Middle frontal gyrus (tissue), 1 donor: ENCODE results near the gene RARB.
A peak's percentile ranks its signal among the peaks of the same experiment; 100 is the strongest.

Source experiments
- DNase-seq: peaks from one replicate; pipeline ENCODE4 v3.0.0-alpha.2; 2015; ENCODE audit warnings: low spot score; ENCODE audit errors: extremely low spot score

Gene RARB

GRCh38 chr3:25427942-25428788 is at the start of gene RARB:
TSS of gene RARB (plus strand) at chr3:25428263. CDS start at chr3:25428732, 469 bp downstream.
- peak; percentile 56 for DNase-seq

GRCh38 chr3:25378786-25379311 is 49.2 kb upstream of the RARB start:
- no peak for DNase-seq

- DNase-seq: no peak
Observed at GRCh38 chr3:25380222-25380739, 47.8 kb upstream of the RARB start.

- DNase-seq: no peak
Observed at GRCh38 chr3:25381083-25381482, 47.0 kb upstream of the RARB start.

- no peak for DNase-seq
Observed at GRCh38 chr3:25384471-25384870, 43.6 kb upstream of the RARB start.

GRCh38 chr3:25385807-25386460 is 42.1 kb upstream of the RARB start:
- no peak for DNase-seq

- no peak for DNase-seq
Observed at GRCh38 chr3:25386686-25387255, 41.3 kb upstream of the RARB start.

- DNase-seq: no peak
Observed at GRCh38 chr3:25390605-25391004, 37.5 kb upstream of the RARB start.

GRCh38 chr3:25396251-25396650 is 31.8 kb upstream of the RARB start:
- no peak for DNase-seq

- no peak for DNase-seq
Observed at GRCh38 chr3:25396686-25397085, 31.4 kb upstream of the RARB start.

- DNase-seq: no peak
Observed at GRCh38 chr3:25397150-25397549, 30.9 kb upstream of the RARB start.

GRCh38 chr3:25400587-25400986 is 27.5 kb upstream of the RARB start:
- no peak for DNase-seq

GRCh38 chr3:25403968-25404367 is 24.1 kb upstream of the RARB start:
- DNase-seq: no peak

GRCh38 chr3:25404569-25404968 is 23.5 kb upstream of the RARB start:
- DNase-seq: no peak

- DNase-seq: no peak
Observed at GRCh38 chr3:25405335-25405734, 22.7 kb upstream of the RARB start.

GRCh38 chr3:25410703-25411102 is 17.4 kb upstream of the RARB start:
- no peak for DNase-seq

GRCh38 chr3:25412269-25412668 is 15.8 kb upstream of the RARB start:
- DNase-seq: no peak

GRCh38 chr3:25416176-25416575 is 11.9 kb upstream of the RARB start:
- DNase-seq: no peak

- DNase-seq: no peak
Observed at GRCh38 chr3:25418596-25418995, 9.5 kb upstream of the RARB start.

- DNase-seq: no peak
Observed at GRCh38 chr3:25419251-25419650, 8.8 kb upstream of the RARB start.

GRCh38 chr3:25420147-25420546 is 7.9 kb upstream of the RARB start:
- DNase-seq: no peak

- DNase-seq: no peak
Observed at GRCh38 chr3:25420885-25421284, 7.2 kb upstream of the RARB start.
